ENCODE measurements around the gene EGLN2.

GRCh38 chr19:40791349-40791748, 7.6 kb upstream of the EGLN2 start:
- TF ChIP-seq CTCF (conservative IDR thresholded peaks at IDR 0.05 in 1 of 2, IDR thresholded peaks at IDR 0.05 in 1 of 2; ENCODE audit: extremely low read depth in 1 of 2, insufficient read depth in 1 of 2, low read depth in 1 of 2, low read length in 2 of 2) = no peak
- TF ChIP-seq EZH2 (IDR thresholded peaks at IDR 0.05; ENCODE audit: borderline replicate concordance, low read length) = no peak
